GM12891 (cell line): ENCODE measurements around the gene NDUFS2.

Experiments used
- PAX5 ChIP-seq: IDR thresholded peaks from 2 replicates; pipeline ENCODE4 v1.6.1; 2011; ENCODE audit warnings: low read length, moderate library complexity, mild to moderate bottlenecking; ENCODE audit not compliant: insufficient read depth, severe bottlenecking
- POLR2A ChIP-seq: IDR thresholded peaks from 2 replicates; pipeline ENCODE4 v1.6.1; 2011; ENCODE audit warnings: low read depth, low read length, control low read depth
- POLR2AphosphoS5 ChIP-seq: IDR thresholded peaks from 2 replicates; pipeline ENCODE4 v1.6.1; 2011; ENCODE audit warnings: low read depth, low read length, control low read depth

DNA sequence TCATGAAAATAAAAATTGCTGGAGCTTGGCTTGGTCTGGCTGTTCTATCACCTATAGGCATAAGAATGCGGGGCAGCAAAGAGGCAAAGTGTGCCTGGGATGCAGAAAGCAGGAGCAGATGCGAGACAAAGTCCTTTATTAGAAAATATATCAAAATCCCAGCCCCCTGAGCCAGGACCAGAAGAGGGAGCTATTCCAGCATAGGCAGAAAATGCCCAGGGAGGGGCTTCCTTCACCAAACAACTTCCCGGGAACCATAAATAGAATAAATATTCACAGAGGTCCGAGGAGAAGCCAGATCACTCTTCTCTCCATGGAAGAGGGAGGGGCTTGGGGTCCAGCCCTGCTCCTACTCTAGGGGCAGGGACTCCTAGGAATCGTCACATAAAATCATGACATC, 31.0 kb upstream of the NDUFS2 start:
- no peak for TF ChIP-seq POLR2AphosphoS5
- TF ChIP-seq POLR2A = no peak
- no peak for TF ChIP-seq PAX5
